Gastrocnemius medialis (tissue), 4 donors: ENCODE results near the gene ACADL.

Experiments used
- POLR2A ChIP-seq, 2 donors: fragments of 450-650 bp; IDR thresholded peaks; one replicate each; pipeline ENCODE4 v1.6.1; 2017; ENCODE audit warnings: antibody characterized with exemption in 2 of 2, mild to moderate bottlenecking in 2 of 2, moderate library complexity in 2 of 2
- TF ChIP-seq, protein P1 (sequence below), 5 experiments: fragments of 450-650 bp in 3 of 5; fragments of 200-600 bp in 2 of 5; sonication (generic) in 2 of 5; IDR thresholded peaks in 4 of 5; conservative IDR thresholded peaks in 1 of 5; 1 replicate in 4 of 5; 2 replicates in 1 of 5; pipeline ENCODE4 v1.5.1; 2016 to 2019; ENCODE audit warnings: antibody characterized with exemption in 5 of 5, mild to moderate bottlenecking in 3 of 5, moderate library complexity in 3 of 5

DNA sequence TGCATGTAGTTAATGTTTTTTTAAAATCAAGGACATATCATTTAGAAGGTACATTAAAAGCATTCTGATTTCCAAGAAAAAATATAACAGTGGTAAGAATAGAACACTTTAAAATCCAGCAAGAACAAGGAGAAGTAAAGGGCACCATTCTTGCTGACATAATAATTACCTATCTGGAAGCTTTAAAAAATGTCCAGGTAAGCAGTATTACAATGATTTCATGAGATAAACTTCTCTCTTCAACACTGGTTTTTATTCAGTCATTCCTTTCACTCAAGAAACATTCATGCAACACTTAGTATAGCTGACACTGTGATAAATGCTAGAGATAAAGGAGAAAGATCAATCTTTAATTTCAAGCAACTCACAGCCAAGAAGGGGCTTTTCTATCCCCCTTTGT is 51.2 kb downstream of the ACADL start:
- TF ChIP-seq, protein P1, sequence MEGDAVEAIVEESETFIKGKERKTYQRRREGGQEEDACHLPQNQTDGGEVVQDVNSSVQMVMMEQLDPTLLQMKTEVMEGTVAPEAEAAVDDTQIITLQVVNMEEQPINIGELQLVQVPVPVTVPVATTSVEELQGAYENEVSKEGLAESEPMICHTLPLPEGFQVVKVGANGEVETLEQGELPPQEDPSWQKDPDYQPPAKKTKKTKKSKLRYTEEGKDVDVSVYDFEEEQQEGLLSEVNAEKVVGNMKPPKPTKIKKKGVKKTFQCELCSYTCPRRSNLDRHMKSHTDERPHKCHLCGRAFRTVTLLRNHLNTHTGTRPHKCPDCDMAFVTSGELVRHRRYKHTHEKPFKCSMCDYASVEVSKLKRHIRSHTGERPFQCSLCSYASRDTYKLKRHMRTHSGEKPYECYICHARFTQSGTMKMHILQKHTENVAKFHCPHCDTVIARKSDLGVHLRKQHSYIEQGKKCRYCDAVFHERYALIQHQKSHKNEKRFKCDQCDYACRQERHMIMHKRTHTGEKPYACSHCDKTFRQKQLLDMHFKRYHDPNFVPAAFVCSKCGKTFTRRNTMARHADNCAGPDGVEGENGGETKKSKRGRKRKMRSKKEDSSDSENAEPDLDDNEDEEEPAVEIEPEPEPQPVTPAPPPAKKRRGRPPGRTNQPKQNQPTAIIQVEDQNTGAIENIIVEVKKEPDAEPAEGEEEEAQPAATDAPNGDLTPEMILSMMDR (IDR thresholded peaks at IDR 0.05 in 4 of 5, conservative IDR thresholded peaks at IDR 0.05 in 1 of 5): no peak
- no peak for TF ChIP-seq POLR2A (IDR thresholded peaks at IDR 0.05)
